Inflammatory macrophage treated with lipopolysaccharide for 4 hours (primary cell): Measurements from ENCODE around the gene ZBED3.
"Not testable (repeated sequence)": the region's sequence is repeated elsewhere in the genome, so short reads cannot be mapped to it uniquely, and the experiment has no call there.

Experiments
- DNase-seq: peaks from one replicate; pipeline ENCODE4 v3.0.0-alpha.2; 2020

The ZBED3 gene

GRCh38 chr5:77086689-77087483, at the start of gene ZBED3:
Gene ZBED3 (minus strand): TSS chr5:77087285. CDS start chr5:77077878, 9,407 bp downstream.
- peak; percentile 45 for DNase-seq

- DNase-seq = no peak
Observed at GRCh38 chr5:77133061-77133758, 46.1 kb upstream of the ZBED3 start.

- no peak for DNase-seq
Observed at GRCh38 chr5:77131361-77131760, 44.3 kb upstream of the ZBED3 start.

GRCh38 chr5:77129391-77129990, 42.4 kb upstream of the ZBED3 start:
- no peak for DNase-seq

- DNase-seq = no peak
Observed at GRCh38 chr5:77128411-77129061, 41.5 kb upstream of the ZBED3 start.

DNA sequence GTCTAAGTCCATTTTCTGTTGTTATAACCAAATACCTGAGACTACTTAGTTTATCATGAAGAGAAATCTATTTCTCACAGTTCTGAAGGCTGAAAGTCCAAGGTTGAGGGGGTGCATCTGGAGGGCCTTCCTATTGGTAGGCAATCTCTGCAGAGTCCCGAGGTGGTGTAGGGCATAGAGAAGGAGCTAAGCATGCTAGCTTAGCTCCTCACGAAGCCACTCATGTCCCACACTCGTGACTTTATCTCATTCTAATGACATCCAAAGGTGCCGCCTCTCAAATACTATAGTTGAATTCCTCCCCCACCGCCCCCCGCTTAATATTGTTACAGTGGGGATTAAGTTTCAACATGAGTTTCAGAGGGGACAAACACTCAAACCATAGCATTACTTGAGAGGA, 36.0 kb upstream of the ZBED3 start:
- DNase-seq = no peak

DNA sequence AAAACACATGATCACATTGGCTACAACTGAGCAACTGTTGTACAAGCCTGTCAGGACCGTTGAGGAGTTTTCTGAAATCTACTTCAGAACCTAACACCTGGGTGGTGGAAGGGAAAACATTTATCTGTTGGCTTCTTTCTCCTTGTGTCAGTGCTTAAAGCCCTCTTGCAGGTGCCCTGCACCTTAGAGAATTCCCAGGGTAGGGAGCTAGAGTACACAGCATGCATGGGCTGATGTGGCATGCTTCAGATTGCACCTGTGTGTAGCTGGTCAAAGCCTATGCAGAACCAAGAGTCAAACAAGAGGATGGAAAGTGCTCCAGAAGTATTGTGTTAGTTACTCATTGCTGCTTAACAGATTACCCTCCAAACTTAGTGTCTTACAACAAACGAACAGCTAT, 33.6 kb upstream of the ZBED3 start:
- no peak for DNase-seq

DNA sequence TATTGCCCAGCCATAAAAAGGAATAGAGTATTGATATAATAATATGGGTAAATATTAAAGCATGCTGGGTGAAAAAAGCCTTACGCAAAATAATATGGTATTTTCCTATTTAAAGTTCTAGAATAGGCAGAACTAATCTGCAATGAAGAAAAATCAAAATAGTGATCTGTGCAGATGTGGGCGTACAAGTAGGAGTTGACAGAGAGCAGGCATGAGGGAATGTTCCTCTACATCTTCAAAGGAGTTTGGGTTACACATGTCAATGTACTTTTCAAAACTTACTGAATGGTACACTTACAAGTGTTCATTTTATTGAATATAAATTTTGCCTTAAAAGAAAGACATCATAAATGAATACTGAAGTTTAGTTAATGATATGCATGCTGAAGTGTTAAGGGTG, 33.0 kb upstream of the ZBED3 start:
- DNase-seq = no peak

- peak; percentile 48 for DNase-seq
Observed at GRCh38 chr5:77117161-77117560, 30.1 kb upstream of the ZBED3 start.

DNA sequence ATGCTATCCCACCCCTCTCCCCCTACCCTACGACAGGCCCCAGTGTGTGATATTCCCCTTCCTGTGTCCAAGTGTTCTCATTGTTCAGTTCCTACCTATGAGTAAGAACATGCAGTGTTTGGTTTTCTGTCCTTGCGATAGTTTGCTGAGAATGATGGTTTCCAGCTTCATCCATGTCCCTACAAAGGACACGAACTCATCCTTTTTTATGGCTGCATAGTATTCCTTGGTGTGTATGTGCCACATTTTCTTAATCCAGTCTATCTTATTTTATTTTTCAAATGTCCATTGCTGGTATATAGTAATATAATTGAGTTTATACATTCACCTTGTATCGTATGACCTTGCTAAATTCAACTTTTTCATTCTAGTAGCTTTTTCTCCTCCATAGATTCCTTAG, 19.9 kb upstream of the ZBED3 start:
- DNase-seq = not testable (repeated sequence)

DNA sequence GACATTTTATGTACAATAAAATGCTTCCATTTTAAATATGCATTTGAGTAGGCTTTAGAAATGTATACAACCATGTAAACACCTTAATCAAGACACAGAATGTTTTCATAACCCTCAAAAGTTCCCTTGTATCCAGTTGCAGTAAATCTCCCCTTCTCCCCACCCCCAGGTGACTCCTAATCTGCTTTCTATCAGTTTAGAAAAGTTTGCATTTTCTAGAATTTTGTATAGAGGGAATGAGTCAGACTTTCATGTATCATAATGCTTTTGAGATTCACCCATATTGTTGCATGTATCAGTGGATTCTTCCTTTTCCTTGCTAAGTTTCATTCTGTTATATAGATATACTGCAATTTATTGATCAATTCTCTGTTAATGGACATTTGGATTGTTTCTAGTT, 17.7 kb upstream of the ZBED3 start:
- no peak for DNase-seq

DNA sequence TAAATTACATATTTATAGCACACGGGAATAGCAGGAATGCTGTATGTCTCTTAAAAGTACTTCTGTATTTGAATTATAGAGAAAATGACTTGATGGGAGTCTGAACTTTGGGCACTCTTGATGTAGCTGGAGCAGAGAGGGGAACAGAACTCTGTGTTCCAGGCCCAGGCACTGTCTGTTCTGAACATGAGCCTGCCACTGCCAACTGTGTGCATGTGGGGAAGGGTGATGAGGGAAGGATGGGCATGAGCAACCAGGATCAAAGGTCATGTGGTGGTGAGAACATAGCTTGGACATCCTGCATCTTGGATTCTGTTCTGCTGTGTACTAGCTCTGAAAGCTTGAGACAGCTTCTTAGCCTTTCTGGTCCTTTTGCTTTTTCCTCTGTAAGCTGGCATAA, 16.4 kb upstream of the ZBED3 start:
- no peak for DNase-seq

- no peak for DNase-seq
Observed at GRCh38 chr5:77102549-77102948, 15.5 kb upstream of the ZBED3 start.

DNA sequence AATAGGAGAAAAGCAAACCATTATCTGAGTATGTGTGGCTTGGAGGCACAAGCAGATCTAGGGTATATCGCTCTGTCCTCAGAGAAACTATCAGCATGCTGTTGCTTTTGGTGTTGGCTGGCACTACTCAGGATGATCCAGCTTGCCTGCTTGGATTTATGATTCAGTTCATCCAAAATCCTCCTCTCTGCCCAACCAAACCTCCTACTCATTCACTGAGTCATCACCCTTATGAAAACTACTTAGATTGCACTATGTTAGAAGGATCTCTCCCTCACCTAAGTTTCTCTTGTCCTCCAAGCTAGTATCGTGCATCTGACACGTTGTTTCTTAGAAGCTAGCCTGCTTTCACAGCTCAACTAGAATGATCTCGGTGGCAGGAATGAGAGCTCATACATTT, 14.2 kb upstream of the ZBED3 start:
- DNase-seq = peak; percentile 42

- no peak for DNase-seq
Observed at GRCh38 chr5:77095189-77095588, 8.1 kb upstream of the ZBED3 start.

DNA sequence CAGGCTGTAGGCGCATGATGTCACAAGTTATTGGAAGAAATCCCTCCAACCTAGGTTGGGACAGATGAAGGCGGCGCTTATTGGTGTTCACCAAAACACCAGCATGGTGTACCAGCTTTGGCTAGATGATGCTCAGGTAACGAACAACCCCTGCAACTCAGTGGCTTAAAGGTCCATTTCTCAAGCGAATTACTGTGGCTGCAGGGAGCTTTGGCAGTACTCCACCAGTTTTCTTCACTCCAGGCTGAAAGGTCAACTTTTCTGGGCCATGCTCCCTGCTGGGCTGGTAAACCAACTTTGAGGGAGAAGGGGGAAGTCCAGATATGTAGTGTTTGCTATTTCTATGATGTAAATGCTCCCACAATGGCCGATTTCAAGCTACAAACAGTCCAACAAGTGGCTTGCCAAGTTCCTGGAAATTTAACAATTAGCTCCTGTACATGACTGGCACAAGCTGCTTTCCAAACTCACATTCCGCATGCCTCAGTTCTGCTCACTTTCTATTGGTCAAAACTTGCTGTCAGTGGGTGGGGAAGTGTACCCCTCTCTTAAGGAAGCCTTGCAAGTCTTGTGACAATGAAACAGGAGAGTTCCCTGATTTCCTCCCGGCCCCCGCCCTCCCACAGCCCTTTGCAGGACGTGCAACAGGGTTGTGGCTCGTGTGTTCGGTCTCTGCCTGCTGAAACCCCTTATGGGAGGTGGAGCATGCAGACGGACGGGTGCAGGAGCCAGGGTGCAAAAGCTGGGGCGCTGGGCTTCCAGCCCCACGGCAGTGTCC, 588 bp upstream of the ZBED3 start:
- DNase-seq = peak; percentile 77

GRCh38 chr5:77086368-77086688, 757 bp downstream of the ZBED3 start:
- DNase-seq = no peak

GRCh38 chr5:77083088-77083487, 4.0 kb downstream of the ZBED3 start:
- DNase-seq = peak; percentile 47

DNA sequence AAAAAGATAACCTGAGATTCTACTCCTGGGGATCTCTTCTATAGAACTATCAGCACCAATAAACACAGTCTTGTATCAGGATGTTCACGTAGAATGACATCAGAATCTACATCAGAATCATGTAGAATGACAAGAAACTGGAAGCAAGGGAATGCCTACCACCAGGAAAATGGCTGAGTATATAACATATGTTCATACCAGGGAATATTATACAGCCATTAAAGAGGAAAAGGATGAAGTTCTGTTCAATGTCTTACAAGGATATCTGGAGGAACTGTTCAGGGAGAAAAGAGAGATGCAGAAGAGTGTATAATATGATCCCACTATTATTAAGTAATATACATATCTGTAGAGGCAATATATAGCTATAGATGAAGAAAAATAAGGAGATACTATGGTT, 4.8 kb downstream of the ZBED3 start:
- no peak for DNase-seq

- no peak for DNase-seq
Observed at GRCh38 chr5:77080905-77081304, 6.2 kb downstream of the ZBED3 start.

DNA sequence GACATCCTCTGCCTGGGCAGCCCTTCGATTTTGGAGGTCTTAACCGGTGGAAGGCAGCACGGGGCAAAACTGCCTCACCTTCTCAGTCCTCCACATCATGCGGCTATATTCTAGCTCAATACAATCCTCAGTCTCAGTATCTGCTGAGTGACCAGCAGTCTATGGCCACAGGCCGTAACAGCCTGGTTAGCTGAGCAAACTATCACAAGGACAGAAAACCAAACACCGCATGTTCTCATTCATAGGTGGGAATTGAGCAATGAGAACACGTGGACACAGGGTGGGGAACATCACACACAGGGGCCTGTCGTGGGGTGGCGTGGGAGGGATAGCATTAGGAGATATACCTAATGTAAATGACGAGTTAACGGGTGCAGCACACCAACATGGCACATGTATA, 6.6 kb downstream of the ZBED3 start:
- not testable (repeated sequence) for DNase-seq

DNA sequence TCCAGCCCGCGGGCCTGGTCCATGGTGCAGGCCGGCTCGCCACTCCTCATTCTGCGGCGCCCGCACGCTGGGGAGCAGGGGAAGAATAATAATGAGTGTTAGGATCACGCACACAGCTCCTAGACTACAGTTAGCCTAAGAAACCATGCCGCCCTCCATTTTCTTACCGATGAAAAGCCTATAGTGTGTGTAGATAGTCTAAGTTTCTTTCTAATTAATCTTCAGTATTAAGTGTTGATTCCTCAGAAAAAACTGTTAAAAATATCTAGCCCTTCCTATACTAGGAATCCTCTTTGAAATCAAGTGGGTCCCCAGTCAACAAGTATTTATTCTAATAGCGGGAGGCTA, 9.3 kb downstream of the ZBED3 start:
- no peak for DNase-seq
